Measurements from ENCODE around the gene CSPG4. TPM values are rescaled to one million over a fixed set of nuclear protein-coding genes. Genes with fewer than 3 reads are reported as not detected.

CSPG4 gene
- total and polyA plus RNA-seq, 9 of the 15 experiments (the other 6 are each of a cell fraction or from before 2014, with no cell fraction given) = under 0.01 to 0.07 (median 0.04) TPM; not detected in 5

- TF ChIP-seq BCOR (IDR thresholded peaks at IDR 0.05) = peak; percentile 70
- TF ChIP-seq POLR2G (IDR thresholded peaks at IDR 0.05; ENCODE audit: low read depth, low read length) = no peak
- TF ChIP-seq, protein P1, sequence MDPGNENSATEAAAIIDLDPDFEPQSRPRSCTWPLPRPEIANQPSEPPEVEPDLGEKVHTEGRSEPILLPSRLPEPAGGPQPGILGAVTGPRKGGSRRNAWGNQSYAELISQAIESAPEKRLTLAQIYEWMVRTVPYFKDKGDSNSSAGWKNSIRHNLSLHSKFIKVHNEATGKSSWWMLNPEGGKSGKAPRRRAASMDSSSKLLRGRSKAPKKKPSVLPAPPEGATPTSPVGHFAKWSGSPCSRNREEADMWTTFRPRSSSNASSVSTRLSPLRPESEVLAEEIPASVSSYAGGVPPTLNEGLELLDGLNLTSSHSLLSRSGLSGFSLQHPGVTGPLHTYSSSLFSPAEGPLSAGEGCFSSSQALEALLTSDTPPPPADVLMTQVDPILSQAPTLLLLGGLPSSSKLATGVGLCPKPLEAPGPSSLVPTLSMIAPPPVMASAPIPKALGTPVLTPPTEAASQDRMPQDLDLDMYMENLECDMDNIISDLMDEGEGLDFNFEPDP (CRISPR knock-in tag; IDR thresholded peaks at IDR 0.05) = 0 out of 2 replicates have a peak, but pooled peaks have one; percentile 47
- peak; percentile 96 for TF ChIP-seq GATA2 (CRISPR knock-in tag; IDR thresholded peaks at IDR 0.05)
- TF ChIP-seq ATF1 (CRISPR knock-in tag; IDR thresholded peaks at IDR 0.05) = no peak
- peak; percentile 50; the same call in 1 of the 2 replicates for TF ChIP-seq ATF1 (tag; IDR thresholded peaks at IDR 0.05)
- no peak for TF ChIP-seq GTF3C2 (IDR thresholded peaks at IDR 0.05; ENCODE audit: borderline replicate concordance, extremely low read depth, insufficient read length)
- peak; percentile 68 for TF ChIP-seq L3MBTL2 (IDR thresholded peaks at IDR 0.05)
Measured at GRCh38 chr15:75694241-75695182, 18.1 kb downstream of the CSPG4 start (continued).
